Mucosa of rectum (tissue), 2 donors: Measurements from ENCODE around the gene SH3TC1.

Source experiments
- H3K27ac ChIP-seq, 2 donors: one replicate each; pipeline ENCODE4 v1.7.0; 2013; ENCODE audit warnings: inconsistent platforms in 2 of 2, low read depth in 2 of 2, low read length in 2 of 2
- H3K27me3 ChIP-seq, 2 donors: one replicate each; pipeline ENCODE4 v1.7.0; 2013; ENCODE audit warnings: low read length in 2 of 2; ENCODE audit not compliant: control insufficient read depth in 2 of 2, insufficient read depth in 2 of 2
- H3K36me3 ChIP-seq, 2 donors: one replicate each; pipeline ENCODE4 v1.7.0; 2013; ENCODE audit warnings: low read length in 2 of 2; ENCODE audit not compliant: control insufficient read depth in 2 of 2, insufficient read depth in 2 of 2
- H3K4me1 ChIP-seq, 2 donors: one replicate each; pipeline ENCODE4 v1.7.0; 2013; ENCODE audit warnings: low read length in 2 of 2, mild to moderate bottlenecking in 1 of 2; ENCODE audit not compliant: control insufficient read depth in 2 of 2, insufficient read depth in 2 of 2
- H3K4me3 ChIP-seq, 2 donors: one replicate each; pipeline ENCODE4 v1.7.0; 2013; ENCODE audit warnings: low read length in 2 of 2
- H3K9ac ChIP-seq, 2 donors: one replicate each; pipeline ENCODE4 v1.7.0; 2013; ENCODE audit warnings: low read length in 2 of 2, low read depth in 1 of 2, mild to moderate bottlenecking in 1 of 2
- H3K9me3 ChIP-seq, 2 donors: one replicate each; pipeline ENCODE4 v1.7.0; 2013; ENCODE audit warnings: low read length in 2 of 2; ENCODE audit not compliant: control insufficient read depth in 2 of 2
- donor health status: healthy.
- donor health status: Normal muscosa, but diverticular disease.

SH3TC1 gene

DNA sequence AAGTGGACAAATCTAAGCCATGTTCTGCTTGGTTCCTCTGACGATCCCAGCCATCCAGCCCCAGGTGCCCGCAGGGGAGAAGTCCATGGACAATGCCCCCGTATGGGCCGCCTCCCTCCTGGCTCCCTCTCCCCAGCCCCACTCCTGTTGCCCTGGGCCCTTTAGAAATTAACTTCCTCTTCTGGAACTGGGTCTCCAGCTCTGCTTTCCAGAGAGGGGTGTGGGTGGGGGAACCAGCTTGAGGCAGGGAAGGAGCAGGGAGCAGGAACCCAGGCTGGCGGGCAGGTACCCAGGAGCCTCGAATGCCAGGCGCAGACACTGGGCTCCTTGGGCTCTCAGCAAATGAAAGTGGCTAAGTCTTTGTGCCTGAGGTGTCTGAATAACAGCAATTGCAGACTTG is 27.8 kb upstream of the SH3TC1 start:
- Histone ChIP-seq H3K36me3 (no peaks in the 10 kb centered on the region), H3K27ac (no peak overlapping the region), H3K9me3 (peaks cover 0 to 8% of the 10 kb centered on the region in 2 donors), H3K9ac (no peak overlapping the region), H3K4me3 (no peak overlapping the region), H3K4me1 (no peaks in the 10 kb centered on the region), H3K27me3 (no peaks in the 10 kb centered on the region)

- Histone ChIP-seq H3K4me3 (no peak overlapping the region), H3K36me3 (no peaks in the 10 kb centered on the region), H3K27me3 (no peaks in the 10 kb centered on the region), H3K4me1 (no peaks in the 10 kb centered on the region), H3K9ac (no peak overlapping the region), H3K9me3 (peaks cover 0 to 8% of the 10 kb centered on the region in 2 donors), H3K27ac (no peak overlapping the region)
These were observed 26.8 kb upstream of the SH3TC1 start for GRCh38 chr4:8171984-8172924.

GRCh38 chr4:8173492-8174242 is 25.4 kb upstream of the SH3TC1 start:
- H3K36me3 ChIP-seq = no peaks in the 10 kb centered on the region
- no peak overlapping the region for H3K27ac ChIP-seq
- H3K4me3 ChIP-seq = no peak overlapping the region
- no peaks in the 10 kb centered on the region for H3K27me3 ChIP-seq
- no peaks in the 10 kb centered on the region for H3K4me1 ChIP-seq
- no peak overlapping the region for H3K9ac ChIP-seq
- H3K9me3 ChIP-seq = peaks cover 0 to 3% of the 10 kb centered on the region in 2 donors

- Histone ChIP-seq H3K9ac (no peak overlapping the region), H3K9me3 (no peaks in the 10 kb centered on the region), H3K36me3 (no peaks in the 10 kb centered on the region), H3K27me3 (no peaks in the 10 kb centered on the region), H3K27ac (no peak overlapping the region), H3K4me1 (no peaks in the 10 kb centered on the region), H3K4me3 (no peak overlapping the region)
These were observed 24.1 kb upstream of the SH3TC1 start for GRCh38 chr4:8174970-8175369.

DNA sequence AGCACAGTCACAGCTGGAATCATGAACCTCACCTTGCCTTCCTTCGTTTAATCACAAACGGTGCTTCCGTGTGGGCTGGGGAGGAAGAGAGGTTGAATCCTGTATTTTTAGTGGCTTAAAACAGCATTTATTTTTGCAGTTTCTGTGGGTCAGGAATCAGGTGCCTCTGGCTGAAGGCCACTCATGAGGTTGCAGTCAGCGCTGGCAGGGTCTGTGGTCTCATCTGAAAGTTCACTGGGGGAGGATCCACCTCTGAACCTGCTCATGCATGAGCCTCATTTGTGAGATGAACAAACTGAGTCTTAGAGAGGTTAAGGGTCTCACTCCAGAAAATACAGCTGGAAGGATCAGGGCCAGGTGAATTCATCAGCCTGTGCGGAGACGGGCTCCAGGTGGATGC is 23.4 kb upstream of the SH3TC1 start:
- H3K36me3 ChIP-seq = no peaks in the 10 kb centered on the region
- no peaks in the 10 kb centered on the region for H3K4me1 ChIP-seq
- H3K4me3 ChIP-seq = no peak overlapping the region
- H3K9me3 ChIP-seq = no peaks in the 10 kb centered on the region
- H3K27ac ChIP-seq = no peak overlapping the region
- no peak overlapping the region for H3K9ac ChIP-seq
- no peaks in the 10 kb centered on the region for H3K27me3 ChIP-seq

DNA sequence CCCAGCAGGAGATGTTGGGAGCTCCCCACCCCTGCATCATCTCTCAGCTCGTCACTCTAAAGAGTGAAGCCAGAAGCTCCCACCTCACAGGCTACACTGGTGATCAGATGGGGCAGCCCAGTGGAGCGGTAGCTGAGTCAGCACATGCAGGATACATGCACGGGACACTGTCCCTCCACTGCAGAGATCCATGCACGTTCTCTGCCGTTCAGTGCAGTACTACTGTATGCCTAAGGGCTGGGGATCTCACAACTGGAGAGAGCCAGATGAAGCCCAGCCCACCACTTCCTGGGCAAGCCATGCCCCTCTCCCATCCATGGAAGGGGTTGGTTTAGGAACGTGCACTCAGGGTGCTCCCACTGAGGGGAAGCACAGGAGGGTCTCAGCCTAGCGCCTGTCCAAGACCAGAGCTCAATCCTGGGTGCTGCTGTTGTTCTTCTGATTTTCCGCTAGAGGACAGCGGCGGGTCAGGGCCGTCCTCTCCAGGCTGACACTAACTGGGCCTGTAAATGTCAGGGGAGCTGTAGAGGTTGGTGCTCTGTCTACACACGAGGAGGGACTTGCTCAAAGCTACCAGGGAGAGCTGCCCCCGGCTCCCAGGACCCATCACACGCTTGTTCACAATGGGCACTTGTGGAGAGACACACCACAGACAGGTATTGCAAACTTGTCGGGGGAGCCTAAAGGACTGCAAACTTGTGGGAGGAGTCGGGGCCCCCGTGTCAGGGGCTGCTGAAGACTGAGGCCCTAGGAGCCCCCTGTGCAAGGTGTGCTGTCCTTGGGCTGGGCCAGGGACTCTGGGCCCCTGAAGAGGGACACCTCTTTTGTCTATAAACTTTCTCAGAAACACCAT is 22.3 kb upstream of the SH3TC1 start:
- Histone ChIP-seq H3K27ac (no peak overlapping the region), H3K4me3 (no peak overlapping the region), H3K9me3 (no peaks in the 10 kb centered on the region), H3K36me3 (no peaks in the 10 kb centered on the region), H3K9ac (no peak overlapping the region), H3K27me3 (no peaks in the 10 kb centered on the region), H3K4me1 (peaks cover 6 to 7% of the 10 kb centered on the region in 2 donors)

DNA sequence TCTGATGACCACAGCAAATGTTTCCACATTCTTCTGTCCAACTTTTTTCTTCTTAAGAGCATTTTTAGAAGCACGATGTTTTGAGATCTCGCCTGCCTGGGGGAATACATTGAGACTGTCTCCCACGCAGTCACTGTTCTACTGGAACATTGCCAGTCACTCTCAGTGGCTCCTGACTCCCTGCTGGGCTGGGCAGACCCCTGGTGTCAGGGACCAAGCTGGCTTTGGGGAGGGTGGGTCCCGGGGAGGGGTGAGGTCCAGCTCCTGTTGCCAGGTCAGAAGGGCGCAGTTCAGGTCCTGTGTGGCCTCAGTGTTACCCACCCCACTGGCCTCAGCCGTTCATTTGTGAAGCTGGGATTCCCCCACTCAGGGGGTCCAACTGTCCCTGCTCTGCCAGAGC is 21.5 kb upstream of the SH3TC1 start:
- Histone ChIP-seq H3K4me3 (no peak overlapping the region), H3K36me3 (no peaks in the 10 kb centered on the region), H3K9ac (no peak overlapping the region), H3K27me3 (no peaks in the 10 kb centered on the region), H3K27ac (no peak overlapping the region), H3K4me1 (peaks cover 14 to 15% of the 10 kb centered on the region in 2 donors), H3K9me3 (no peaks in the 10 kb centered on the region)

DNA sequence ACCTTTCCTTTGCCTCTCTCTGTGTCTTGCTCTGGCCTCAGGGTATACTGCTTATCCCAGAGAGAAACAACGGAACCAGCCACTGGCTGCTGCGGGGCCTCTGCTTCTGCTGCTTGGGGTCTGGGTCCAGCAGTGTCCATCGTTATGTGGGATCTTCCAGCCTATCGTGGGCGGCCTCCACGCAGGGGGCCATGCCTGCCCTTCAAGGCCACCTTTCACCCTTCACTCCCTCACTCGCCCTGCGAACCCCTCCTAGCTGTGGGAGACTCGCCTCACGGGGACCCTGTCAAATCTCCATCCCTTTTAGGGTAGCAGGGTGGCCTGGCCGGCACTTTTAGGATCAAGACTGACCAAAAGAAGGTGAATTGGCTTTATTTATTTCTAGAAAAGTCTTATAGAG is 21.1 kb upstream of the SH3TC1 start:
- Histone ChIP-seq H3K9ac (no peak overlapping the region), H3K4me1 (peaks cover 18 to 19% of the 10 kb centered on the region in 2 donors)

DNA sequence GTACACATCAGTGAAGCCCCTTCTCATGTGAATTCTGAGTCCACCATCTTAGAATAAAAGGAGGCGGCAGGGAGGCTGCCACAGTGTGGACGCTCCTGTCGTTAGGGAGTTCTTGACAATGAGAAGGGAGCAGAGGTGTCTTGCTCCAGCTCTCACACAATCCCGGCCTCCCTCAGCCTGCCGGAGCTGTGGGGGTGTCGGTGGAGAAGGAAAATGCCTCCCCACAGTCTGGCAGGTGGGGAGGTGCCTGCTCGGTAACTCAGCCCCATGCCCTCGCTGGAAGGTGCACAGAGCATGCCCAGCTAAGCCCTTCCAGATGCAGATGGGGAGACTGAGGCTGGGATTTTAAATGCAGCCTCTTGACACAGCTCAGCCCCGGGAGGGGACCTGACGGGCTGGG is 20.0 kb upstream of the SH3TC1 start:
- no peak overlapping the region for H3K27ac ChIP-seq
- no peak overlapping the region for H3K9ac ChIP-seq
- no peak overlapping the region for H3K4me3 ChIP-seq
- H3K36me3 ChIP-seq = no peaks in the 10 kb centered on the region
- no peaks in the 10 kb centered on the region for H3K27me3 ChIP-seq
- H3K4me1 ChIP-seq = peaks cover 22 to 23% of the 10 kb centered on the region in 2 donors
- H3K9me3 ChIP-seq = no peaks in the 10 kb centered on the region

More for the DNA sequence above, 21.1 kb upstream of the SH3TC1 start:
- H3K27me3 ChIP-seq = no peaks in the 10 kb centered on the region
- no peak overlapping the region for H3K27ac ChIP-seq
- no peaks in the 10 kb centered on the region for H3K36me3 ChIP-seq
- no peaks in the 10 kb centered on the region for H3K9me3 ChIP-seq
- H3K4me3 ChIP-seq = no peak overlapping the region
